Nephron progenitor cell (in vitro differentiated cells): Measurements from ENCODE around the gene SDF4.
A peak's percentile ranks its signal among the peaks of the same experiment; 100 is the strongest.

Experiments
- DNase-seq: peaks from one replicate; pipeline ENCODE4 v3.0.0; 2021
- H3K27ac Mint-ChIP-seq: 2 replicates; pipeline ENCODE4 v1.8.0; 2021; ENCODE audit warnings: mild to moderate bottlenecking, moderate library complexity, mixed read lengths
- H3K27me3 Mint-ChIP-seq: 2 replicates; pipeline ENCODE4 v1.8.0; 2021; ENCODE audit warnings: mild to moderate bottlenecking, low read depth, mixed read lengths; ENCODE audit not compliant: poor library complexity
- H3K36me3 Mint-ChIP-seq: 2 replicates; pipeline ENCODE4 v1.8.0; 2021; ENCODE audit warnings: low read depth, mixed read lengths
- H3K4me1 Mint-ChIP-seq: 2 replicates; pipeline ENCODE4 v1.8.0; 2021; ENCODE audit warnings: mixed read lengths
- H3K4me3 Mint-ChIP-seq: 2 replicates; pipeline ENCODE4 v1.8.0; 2021; ENCODE audit warnings: mild to moderate bottlenecking, moderate library complexity, mixed read lengths
- H3K9me3 Mint-ChIP-seq: 2 replicates; pipeline ENCODE4 v1.8.0; 2021; ENCODE audit warnings: mild to moderate bottlenecking, moderate library complexity, mixed read lengths
- CTCF ChIP-seq: fragments of 200-600 bp; sonication (generic); IDR thresholded peaks from 2 replicates; pipeline ENCODE4 v1.5.0; 2021; ENCODE audit warnings: antibody characterized with exemption

The SDF4 gene

GRCh38 chr1:1175221-1176062 lies 56.4 kb downstream of the SDF4 start:
- TF ChIP-seq CTCF = no peak
- no peak overlapping the region for H3K27ac Mint-ChIP-seq
- peaks cover 17% of the 10 kb centered on the region for H3K4me1 Mint-ChIP-seq
- no peaks in the 10 kb centered on the region for H3K9me3 Mint-ChIP-seq
- DNase-seq = peak; percentile 1
- H3K4me3 Mint-ChIP-seq = no peak overlapping the region
- no peaks in the 10 kb centered on the region for H3K36me3 Mint-ChIP-seq
- H3K27me3 Mint-ChIP-seq = peaks cover 47% of the 10 kb centered on the region

GRCh38 chr1:1173793-1174415 lies 57.9 kb downstream of the SDF4 start, which contains the start of gene TTLL10:
TTLL10 (plus strand) TSS chr1:1173880; CDS start chr1:1179216, 5,336 bp downstream.
- peaks cover 25% of the 10 kb centered on the region for H3K4me1 Mint-ChIP-seq
- H3K27me3 Mint-ChIP-seq = peaks cover 53% of the 10 kb centered on the region
- no peak within 1 kb of the TSS for H3K4me3 Mint-ChIP-seq
- H3K27ac Mint-ChIP-seq = no peak within 1 kb of the TSS
- H3K9me3 Mint-ChIP-seq = no peaks in the 10 kb centered on the region
- H3K36me3 Mint-ChIP-seq = no peaks in the 10 kb centered on the region
- DNase-seq = peak; percentile 60
- no peak for TF ChIP-seq CTCF

- Mint-ChIP-seq H3K4me3 (no peak overlapping the region), H3K27ac (no peak overlapping the region), H3K9me3 (no peaks in the 10 kb centered on the region), H3K4me1 (peaks cover 25% of the 10 kb centered on the region), H3K36me3 (no peaks in the 10 kb centered on the region), H3K27me3 (peaks cover 53% of the 10 kb centered on the region)
- peak; percentile 3 for DNase-seq
- no peak for TF ChIP-seq CTCF
Observed at GRCh38 chr1:1173061-1173792, 58.6 kb downstream of the SDF4 start.

- Mint-ChIP-seq H3K27ac (no peak overlapping the region), H3K4me1 (peaks cover 19% of the 10 kb centered on the region), H3K9me3 (no peaks in the 10 kb centered on the region), H3K4me3 (no peak overlapping the region), H3K36me3 (no peaks in the 10 kb centered on the region), H3K27me3 (peaks cover 43% of the 10 kb centered on the region)
- no peak for TF ChIP-seq CTCF
- peak; percentile 5 for DNase-seq
Observed at GRCh38 chr1:1171546-1172340, 60.1 kb downstream of the SDF4 start.

- no peaks in the 10 kb centered on the region for H3K36me3 Mint-ChIP-seq
- H3K4me1 Mint-ChIP-seq = peaks cover 17% of the 10 kb centered on the region
- no peaks in the 10 kb centered on the region for H3K9me3 Mint-ChIP-seq
- peak; percentile 10 for DNase-seq
- H3K4me3 Mint-ChIP-seq = no peak overlapping the region
- TF ChIP-seq CTCF = no peak
- no peak overlapping the region for H3K27ac Mint-ChIP-seq
- peaks cover 37% of the 10 kb centered on the region for H3K27me3 Mint-ChIP-seq
Observed at GRCh38 chr1:1171161-1171545, 60.6 kb downstream of the SDF4 start.
